ENCODE measurements around the gene SMTN.
"Not testable (repeated sequence)": the region's sequence is repeated elsewhere in the genome, so short reads cannot be mapped to it uniquely, and the experiment has no call there.

The SMTN gene

DNA sequence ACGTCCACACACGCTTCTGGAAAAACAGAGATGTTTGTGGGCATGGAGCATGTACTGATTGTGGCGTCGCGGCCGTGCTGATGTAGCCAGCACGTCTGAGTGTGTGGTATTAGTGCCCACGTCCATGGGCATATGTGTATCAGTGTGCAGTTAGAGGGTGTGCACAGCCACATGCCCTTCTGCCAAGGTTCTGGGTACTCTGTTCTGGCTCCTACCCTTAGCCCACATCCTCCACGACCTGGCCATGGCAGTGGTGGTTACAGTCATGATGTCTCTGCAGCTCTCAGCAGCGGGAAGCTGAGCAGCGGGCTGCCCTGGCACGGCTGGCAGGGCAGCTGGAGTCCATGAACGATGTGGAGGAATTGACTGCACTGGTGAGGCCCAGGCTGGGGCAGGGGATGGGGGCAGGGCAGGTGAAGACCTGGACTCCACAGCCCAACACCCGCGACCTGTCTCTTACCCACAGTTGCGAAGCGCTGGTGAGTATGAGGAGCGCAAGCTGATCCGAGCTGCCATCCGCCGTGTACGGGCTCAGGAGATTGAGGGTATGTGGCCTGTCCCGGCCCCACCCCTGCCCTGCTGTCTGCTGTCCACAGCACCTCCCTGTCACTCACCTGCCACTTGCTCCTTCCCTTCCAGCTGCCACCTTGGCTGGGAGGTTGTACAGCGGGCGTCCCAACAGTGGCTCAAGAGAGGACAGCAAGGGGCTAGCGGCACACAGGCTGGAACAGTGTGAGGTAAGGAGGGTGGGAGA, 7.3 kb downstream of the SMTN start:
- DNase-seq (ENCODE audit: low read depth, low spot score): no peak
- no peak overlapping the region for H3K27ac ChIP-seq

DNA sequence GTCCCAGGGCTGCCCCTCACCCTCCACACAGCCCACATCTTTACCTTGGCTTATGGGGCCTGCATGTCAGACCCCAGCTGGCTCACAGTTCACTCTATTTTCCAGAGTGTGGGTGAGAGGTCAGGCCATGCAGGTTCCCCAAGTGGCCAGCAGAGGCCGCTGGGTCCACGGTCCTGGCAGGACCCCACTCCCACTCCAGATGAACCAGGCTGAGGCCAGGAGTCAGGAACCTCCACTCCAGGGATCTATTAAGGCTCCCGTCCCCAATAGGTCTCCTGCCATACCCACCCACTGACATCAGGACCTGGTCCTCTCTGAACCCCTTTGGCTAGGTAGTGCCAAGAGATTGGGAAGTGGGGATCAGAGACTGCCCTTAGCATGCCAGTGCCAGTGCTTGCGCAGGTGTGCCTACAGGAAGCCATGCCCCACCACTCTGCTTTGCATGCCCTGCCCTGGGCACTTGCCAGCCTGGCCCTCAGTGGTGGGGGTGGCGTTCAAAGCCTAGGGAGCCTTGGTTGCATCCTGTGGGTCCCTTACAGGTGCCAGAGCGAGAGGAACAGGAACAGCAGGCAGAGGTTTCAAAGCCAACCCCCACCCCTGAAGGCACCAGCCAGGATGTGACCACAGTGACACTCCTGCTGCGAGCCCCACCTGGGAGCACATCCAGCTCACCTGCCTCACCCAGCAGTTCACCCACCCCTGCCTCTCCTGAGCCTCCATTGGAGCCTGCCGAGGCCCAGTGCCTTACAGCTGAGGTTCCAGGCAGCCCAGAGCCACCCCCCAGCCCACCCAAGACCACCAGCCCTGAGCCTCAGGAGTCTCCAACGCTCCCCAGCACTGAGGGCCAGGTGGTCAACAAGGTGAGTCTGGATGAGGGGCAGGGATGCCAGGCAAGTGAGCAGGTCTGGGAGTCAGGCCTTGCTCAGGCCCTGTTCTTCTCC, 8.3 kb downstream of the SMTN start:
- DNase-seq (ENCODE audit: low read depth, low spot score): no peak
- H3K27ac ChIP-seq: no peak overlapping the region

DNA sequence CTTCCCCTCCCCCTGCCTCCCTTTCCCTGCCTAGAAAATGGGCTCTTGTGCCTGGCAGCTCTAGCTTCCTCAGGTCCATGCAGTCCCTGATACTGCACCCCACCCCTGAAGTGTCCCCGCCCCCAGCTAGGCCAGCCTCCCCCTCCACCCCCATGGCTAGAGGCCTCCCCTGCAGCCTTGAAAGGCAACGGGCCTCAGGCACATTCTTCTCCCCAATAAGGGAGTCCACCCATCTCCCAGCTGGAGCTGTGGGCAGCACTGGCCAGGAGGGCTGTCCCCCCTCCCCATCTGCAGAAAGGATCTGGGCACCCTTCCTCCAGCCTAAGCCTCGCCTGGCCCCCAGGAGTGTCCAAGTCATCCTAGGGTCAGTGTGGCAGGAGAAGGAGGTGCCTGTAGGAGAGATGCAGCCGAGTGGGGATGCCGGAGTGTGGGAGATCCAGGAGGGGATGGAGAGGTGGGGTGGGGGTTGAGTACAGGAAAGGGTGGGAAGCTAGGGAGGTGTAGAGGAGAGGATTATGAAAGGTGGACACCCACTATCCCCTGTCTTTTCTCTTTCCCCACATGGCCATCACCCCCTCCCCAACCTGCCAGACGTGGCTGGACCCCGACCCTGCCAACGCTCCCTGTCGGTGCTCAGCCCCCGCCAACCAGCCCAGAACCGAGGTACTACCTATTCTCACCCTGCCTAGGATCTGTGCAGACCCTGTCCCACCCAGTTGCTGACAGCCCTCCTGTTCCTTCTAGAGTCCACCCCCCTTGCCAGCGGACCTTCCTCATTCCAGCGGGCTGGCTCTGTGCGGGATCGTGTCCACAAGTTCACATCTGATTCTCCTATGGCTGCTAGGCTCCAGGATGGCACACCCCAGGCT, 9.3 kb downstream of the SMTN start:
- no peak for DNase-seq (ENCODE audit: low read depth, low spot score)
- no peak overlapping the region for H3K27ac ChIP-seq

DNA sequence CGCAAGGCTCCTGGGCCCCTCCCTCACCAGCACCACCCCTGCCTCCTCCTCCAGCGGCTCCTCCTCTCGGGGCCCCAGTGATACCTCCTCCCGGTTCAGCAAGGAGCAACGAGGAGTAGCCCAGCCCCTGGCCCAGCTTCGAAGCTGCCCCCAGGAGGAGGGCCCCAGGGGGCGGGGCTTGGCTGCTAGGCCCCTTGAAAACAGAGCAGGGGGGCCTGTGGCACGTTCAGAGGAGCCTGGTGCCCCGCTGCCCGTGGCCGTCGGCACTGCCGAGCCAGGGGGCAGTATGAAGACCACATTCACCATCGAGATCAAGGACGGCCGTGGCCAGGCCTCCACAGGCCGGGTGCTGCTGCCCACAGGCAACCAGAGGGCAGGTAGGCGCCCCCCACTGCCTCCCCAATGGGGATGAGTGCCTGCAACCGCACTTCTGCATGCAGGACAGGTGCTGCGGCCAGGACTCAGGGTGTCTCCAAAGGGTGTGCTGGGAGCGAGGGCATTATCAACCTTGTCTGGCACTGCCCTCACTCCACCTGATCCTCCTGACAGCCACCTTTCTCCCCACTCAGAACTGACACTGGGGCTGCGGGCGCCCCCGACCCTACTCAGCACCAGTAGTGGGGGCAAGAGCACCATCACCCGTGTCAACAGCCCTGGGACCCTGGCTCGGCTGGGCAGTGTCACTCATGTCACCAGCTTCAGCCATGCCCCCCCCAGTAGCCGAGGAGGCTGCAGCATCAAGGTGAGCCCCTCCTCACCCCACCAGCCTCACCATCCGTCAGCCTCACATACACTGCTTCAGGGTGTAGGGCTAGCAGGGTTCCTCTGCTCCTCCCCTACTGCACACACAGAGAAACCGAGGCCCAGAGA, 10.2 kb downstream of the SMTN start:
- no peak for DNase-seq (ENCODE audit: low read depth, low spot score)
- H3K27ac ChIP-seq: no peak overlapping the region

DNA sequence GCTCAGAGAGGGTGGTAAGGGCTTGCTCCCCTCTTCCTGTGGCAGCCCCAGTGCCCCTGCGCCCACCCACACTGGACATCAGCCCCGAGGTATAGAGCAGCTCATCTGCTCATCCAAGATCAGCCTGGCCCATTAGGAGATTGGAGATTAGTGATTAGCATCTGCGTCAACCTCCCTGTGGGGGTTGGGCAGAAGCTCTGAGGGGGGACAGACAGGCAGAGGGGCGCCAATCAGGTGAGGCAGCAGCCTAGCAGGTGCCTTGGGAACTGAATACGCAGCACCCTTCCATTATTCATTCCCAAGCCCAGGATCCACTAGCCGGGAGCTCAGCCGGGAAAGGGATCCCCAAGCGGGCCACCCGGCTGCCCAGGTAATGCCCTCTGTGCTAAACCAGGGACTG, 11.0 kb downstream of the SMTN start:
- H3K27ac ChIP-seq: no peak overlapping the region
- DNase-seq (ENCODE audit: low read depth, low spot score): no peak

DNA sequence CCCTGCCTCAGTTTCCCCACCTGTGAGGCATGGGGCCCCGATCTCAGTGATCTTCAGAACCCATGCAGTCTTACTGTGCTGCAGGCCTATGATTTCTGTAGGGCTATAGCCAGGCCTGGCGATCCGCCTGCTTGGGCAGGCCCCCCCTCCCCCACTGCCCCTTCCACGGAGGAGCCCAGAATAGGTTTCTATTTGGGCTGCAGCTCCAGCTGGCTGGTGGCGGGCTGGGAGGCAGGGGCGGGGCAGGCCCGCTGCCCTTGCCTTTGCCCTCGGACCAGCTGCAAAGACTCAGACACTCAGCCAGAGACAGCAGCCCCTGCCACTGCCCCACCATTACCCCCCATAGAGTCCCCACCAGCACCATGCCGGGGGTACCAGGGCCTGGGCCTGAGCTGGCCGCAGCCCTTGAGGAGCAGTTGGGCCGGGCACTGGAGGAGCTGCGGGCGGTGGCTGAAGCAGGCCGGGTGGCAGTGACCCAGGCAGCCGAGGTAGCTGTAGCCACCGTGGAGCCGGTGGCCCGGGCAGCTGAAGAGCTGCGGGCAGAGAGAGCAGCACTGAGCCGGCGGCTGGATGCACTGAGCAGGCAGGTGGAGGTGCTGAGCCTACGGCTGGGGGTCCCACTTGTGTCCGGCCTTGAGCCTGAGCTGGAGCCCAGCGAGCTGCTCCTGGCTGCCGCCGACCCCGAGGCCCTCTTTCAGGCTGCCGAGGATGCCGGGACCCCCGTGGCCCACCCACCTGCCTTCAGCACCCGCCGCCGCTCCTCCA, 12.2 kb downstream of the SMTN start:
- no peak for DNase-seq (ENCODE audit: low read depth, low spot score)
- H3K27ac ChIP-seq: no peak overlapping the region

DNA sequence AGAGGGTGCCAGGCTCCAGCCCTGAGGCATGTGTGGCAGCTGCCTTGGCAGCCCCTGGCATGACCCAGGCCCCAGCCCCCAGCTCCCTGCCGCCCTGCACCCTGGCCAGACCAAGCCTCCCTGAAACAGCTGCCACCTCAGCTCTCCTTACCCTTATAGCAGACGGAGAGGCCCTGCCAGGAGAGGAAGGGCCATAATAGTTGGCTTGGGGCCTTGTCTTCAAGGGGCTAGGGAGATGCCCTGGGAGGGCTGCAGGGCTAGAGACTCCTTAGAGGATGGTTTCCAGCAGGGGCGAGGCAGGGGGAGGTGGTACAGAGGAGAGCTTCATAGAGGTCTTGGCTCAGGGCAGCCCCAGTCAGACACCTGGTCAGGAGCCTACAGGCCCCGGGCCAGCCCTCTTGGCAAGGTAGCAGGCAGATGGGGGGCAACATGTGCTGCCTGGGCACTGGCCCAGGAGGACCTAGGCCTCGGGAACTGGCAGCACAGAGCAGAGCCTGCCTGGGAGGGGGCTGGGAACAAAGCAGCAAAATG, 13.0 kb downstream of the SMTN start:
- no peak overlapping the region for H3K27ac ChIP-seq
- DNase-seq (ENCODE audit: low read depth, low spot score): no peak

DNA sequence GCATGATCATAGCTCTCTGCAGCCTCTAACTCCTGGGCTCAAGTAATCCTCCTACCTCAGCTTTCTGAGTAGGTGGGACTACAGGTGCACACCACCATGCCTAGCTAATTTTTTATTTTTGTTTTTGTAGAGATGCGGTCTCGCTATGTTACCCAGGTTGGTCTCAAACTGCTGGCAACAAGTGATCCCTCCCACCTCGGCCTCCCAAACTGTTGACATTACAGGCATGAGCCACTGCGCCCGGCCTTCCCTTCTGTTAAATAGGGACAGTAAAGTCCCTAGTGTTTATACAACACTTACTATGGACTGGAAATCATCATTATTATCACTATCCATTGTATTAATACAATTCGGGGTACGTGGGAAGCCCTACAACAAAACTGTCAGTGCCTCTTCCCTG, 13.6 kb downstream of the SMTN start:
- DNase-seq (ENCODE audit: low read depth, low spot score): no peak
- no peak overlapping the region for H3K27ac ChIP-seq

DNA sequence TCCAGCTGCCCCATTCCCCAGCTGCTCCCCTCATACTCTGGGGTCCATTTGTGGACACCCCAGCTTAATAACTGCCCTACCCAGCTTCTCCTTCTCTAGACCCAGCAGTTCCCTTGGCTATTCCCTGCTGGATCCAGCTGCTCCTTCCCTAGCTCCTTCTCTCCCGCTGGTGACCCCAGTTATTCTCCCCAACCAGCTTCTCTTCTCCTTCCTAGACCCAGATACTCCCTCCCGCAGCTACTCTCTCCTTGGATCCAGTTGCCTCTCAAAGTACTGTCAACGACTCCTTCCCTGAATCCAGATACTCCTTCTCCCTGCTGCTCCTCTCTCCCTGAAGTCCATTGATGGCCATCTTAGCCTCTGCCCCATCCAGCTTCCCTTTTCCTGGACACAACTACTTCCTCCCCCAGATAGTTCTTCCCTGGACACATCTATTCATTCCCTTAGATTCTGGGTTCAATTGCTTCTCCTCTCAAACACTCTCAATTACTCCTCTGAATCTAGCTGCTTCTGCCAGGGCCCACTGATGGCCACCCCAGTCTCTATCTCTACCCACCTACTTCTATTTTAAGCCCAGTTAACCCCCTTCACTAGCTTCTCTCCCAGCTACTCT, 14.6 kb downstream of the SMTN start:
- H3K27ac ChIP-seq: no peak overlapping the region
- DNase-seq (ENCODE audit: low read depth, low spot score): no peak

DNA sequence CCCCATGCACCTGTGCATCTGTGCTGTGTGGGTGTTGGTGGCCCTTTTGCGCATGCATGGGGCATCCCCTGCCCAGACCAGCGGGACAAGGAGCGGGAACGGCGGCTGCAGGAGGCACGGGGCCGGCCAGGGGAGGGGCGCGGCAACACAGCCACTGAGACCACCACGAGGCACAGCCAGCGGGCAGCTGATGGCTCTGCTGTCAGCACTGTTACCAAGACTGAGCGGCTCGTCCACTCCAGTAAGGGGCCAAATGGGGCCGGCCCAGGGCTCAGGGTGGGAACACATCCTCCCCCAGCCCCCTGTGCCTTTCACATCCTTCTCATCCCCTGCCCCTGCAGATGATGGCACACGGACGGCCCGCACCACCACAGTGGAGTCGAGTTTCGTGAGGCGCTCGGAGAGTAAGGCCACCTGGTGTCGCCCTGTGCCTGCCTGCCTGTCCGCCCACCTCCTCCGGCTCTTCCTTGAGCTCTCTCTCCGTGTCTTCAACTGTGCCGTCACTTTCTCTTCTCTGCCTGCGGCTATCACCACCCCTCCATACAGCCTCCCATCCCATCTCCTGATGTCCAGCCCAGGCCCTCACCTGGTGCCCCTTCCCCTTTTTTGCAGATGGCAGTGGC, 15.7 kb downstream of the SMTN start:
- no peak overlapping the region for H3K27ac ChIP-seq
- DNase-seq (ENCODE audit: low read depth, low spot score): no peak

DNA sequence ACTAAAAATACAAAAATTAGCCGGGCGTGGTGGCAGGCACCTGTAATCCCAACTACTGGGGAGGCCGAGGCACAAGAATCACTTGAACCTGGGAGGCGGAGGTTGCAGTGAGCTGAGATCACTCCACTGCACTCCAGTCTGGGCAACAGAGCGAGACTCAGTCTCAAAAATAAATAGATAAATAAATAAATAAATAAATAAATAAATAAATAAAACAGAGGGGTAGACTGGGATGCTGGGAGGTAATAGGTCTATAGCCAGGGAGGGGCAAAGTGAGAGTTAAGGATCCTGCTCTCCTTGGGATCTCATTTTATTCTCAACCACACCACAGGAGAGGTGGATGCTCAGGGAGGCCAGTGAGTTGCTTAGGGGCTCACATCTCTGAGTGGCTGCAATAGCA, 16.4 kb downstream of the SMTN start:
- not testable (repeated sequence) for H3K27ac ChIP-seq; DNase-seq (ENCODE audit: low read depth, low spot score)

DNA sequence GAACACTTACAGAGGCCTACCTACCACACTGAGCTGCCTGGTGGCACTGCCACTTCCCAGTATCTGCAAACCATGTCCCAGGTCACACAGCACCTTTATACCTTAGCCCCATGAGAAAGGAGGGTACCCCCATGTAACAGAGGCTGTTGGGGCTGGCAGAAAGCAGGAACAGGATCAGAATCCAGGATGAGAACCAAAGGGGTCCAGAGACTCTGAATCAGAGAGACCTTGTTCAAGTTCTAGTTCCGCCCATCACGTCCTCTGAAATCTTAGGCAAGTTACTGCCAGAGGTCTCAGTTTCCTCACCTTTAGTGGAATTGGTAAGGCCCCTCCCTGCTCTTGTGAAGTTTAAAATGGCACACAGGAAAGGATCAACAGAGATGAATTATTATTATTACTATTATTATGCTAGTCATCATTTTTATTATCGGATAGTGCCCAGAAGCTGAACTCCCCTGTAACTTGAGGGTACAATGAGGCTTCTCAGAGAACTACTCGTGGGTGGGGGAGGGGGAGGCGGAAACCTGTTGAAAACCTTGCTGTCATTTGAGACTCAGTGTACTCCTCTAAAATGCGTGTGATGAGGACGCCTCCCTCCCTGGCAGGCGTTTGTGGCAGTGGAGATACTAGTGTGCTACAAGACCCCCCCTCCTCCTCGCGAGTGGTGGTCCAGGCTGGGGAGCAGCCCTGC, 17.0 kb downstream of the SMTN start:
- H3K27ac ChIP-seq: no peak overlapping the region

DNA sequence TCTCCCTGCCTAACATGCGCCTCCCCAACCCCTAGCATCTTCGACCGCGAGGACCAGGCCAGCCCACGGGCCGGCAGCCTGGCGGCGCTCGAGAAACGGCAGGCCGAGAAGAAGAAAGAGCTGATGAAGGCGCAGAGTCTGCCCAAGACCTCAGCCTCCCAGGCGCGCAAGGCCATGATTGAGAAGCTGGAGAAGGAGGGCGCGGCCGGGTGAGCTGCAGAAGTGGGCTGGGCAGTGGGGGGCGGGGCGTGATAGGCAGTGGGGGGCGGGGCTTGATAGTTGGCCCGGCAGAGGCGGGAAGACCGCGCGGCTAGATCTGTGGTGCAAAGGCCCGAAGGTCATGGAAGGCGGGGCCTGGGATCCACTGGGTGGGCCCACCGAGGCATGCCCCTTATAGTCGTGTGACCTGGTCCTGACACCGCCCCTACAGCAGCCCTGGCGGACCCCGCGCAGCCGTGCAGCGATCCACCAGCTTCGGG, 17.6 kb downstream of the SMTN start:
- DNase-seq (ENCODE audit: low read depth, low spot score): no peak
- no peak overlapping the region for H3K27ac ChIP-seq

More for the DNA sequence above, 17.0 kb downstream of the SMTN start:
- no peak for DNase-seq (ENCODE audit: low read depth, low spot score)

DNA sequence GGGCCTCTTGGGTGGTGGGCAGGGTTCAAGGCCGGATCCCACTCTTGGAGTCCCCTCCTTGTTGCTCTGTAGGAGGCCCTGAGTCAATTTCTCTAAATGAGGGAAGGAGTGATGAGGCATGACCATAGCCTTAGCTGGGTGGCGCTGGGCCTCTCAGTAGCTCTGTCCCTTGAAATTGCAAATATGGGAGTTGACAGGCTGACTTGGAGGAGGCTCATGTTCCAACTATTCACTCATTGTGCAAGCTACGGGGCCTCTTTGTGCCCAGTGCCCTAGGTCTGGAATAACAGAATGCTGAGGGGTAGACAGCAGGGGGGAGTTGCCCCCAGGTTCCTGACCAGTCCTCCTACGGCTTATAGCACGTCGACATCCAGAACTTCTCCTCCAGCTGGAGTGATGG, 18.3 kb downstream of the SMTN start:
- H3K27ac ChIP-seq: no peak overlapping the region
- DNase-seq (ENCODE audit: low read depth, low spot score): no peak

DNA sequence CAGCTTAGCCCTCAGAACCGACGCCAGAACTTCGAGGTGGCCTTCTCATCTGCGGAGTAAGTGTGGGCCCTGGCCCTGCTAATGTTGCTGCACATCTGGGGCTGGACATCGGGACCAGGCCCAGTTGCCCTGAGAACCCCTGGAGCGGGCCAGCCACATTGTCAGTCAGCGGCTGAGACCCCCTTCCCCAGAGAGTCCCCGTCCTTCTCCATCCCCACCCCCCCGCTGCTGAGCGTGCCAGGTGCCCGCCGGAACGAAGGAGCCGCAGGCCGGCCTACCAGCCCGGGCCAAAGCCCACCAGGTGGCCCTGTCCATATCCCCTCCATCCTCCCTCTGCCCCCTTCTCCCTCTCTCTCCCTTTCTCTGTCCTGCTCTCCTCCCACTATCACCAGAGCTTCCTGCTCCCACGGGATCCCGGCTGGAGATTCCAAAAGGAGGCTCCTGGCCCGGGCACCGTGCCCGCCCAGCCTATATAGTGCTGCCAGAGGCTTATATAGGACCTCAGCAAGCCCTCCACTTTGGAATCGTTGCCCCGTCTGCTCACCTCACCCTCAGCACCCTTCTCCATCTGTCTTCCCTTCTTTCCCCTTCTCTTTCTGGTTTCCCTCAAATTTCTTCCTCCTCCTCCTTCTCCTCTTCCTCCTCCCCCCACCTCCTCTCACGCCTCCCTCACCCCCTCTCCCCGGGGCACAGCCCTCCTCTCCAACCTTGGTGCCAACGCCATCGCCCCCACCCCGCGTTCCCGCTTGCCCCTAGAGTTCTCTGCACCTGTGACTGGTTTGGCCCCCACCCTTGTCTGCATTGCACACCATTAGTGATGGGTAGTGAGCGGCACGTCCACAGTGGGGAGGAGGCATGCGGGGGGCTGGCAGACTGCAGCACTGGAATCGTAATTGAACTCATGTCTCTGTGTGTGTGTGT, 19.0 kb downstream of the SMTN start:
- DNase-seq (ENCODE audit: low read depth, low spot score): no peak
- no peak overlapping the region for H3K27ac ChIP-seq

All from epithelial cell of prostate (primary cell).